B cell (primary cell): ENCODE data around the gene LRP11. TPM values are rescaled to one million over a fixed set of nuclear protein-coding genes. Genes with fewer than 3 reads are reported as not detected.

Source experiments
- ATAC-seq: fragments of 200-7000 bp; cut with Tn5 transposase; one replicate; pipeline ENCODE4 v1.10.0; 2021; ENCODE audit warnings: low read depth, mild to moderate bottlenecking, moderate number of reproducible peaks, moderate library complexity
- CTCF ChIA-PET: fragments of 350-600 bp; sonication (Branson Sonifier 250); formaldehyde crosslinking; loops from one replicate; lab custom pipeline; 2021; ENCODE audit warnings: antibody characterized with exemption, inconsistent platforms; lab: Charles Lee
- POLR2A ChIA-PET: fragments of 350-600 bp; sonication (Branson Sonifier 250); formaldehyde crosslinking; loops from one replicate; lab custom pipeline; 2021; ENCODE audit warnings: antibody characterized with exemption; lab: Charles Lee
- DNase-seq: peaks from one replicate; pipeline ENCODE4 v3.0.0; 2013
- H2AFZ ChIP-seq: 2 replicates; pipeline ENCODE4 v1.6.1; 2012; ENCODE audit warnings: mild to moderate bottlenecking, low read depth, low read length; ENCODE audit not compliant: insufficient read depth, poor library complexity, severe bottlenecking
- H3K27ac ChIP-seq, 2 donors: 1 replicate in 1 of 2; 2 replicates in 1 of 2; pipeline ENCODE4 v1.5.1; 2012 to 2013; ENCODE audit warnings: low read length in 2 of 2, mild to moderate bottlenecking in 2 of 2, moderate library complexity in 1 of 2
- H3K27me3 ChIP-seq, 4 experiments: fragments of 200-600 bp in 1 of 4; sonication (generic) in 1 of 4; replicated peaks in 1 of 4; 1 replicate in 2 of 4; 2 replicates in 2 of 4; pipeline versions ENCODE4 v1.6.1 to v1.7.0; 2013 to 2016; ENCODE audit warnings: low read length in 3 of 4, mild to moderate bottlenecking in 2 of 4, mixed read lengths in 1 of 4, moderate library complexity in 1 of 4; ENCODE audit not compliant: insufficient read depth in 4 of 4, control insufficient read depth in 3 of 4; ENCODE audit errors: control extremely low read depth in 1 of 4
- H3K36me3 ChIP-seq, 2 experiments: replicated peaks in 1 of 2; 1 replicate in 1 of 2; 2 replicates in 1 of 2; pipeline versions ENCODE4 v1.6.1 to v1.7.1; 2013; ENCODE audit warnings: low read length in 1 of 2; ENCODE audit not compliant: insufficient read depth in 2 of 2, control insufficient read depth in 1 of 2; ENCODE audit errors: control extremely low read depth in 1 of 2, extremely low read depth in 1 of 2
- H3K4me1 ChIP-seq, 2 donors: fragments of 200-600 bp in 1 of 2; sonication (generic) in 1 of 2; 1 replicate in 1 of 2; 2 replicates in 1 of 2; pipeline versions ENCODE4 v1.5.1 to v1.6.1; 2013 to 2017; ENCODE audit warnings: low read length in 2 of 2; ENCODE audit not compliant: control insufficient read depth in 2 of 2, insufficient read depth in 2 of 2
- H3K4me2 ChIP-seq: replicated peaks from 2 replicates; pipeline ENCODE3; 2012; ENCODE audit warnings: mild to moderate bottlenecking, low read depth, low read length; ENCODE audit not compliant: poor library complexity, severe bottlenecking
- H3K4me3 ChIP-seq, 5 experiments: fragments of 200-600 bp in 1 of 5; sonication (generic) in 1 of 5; 1 replicate in 3 of 5; 2 replicates in 2 of 5; pipeline versions ENCODE4 v1.5.1 to v1.7.0; 2011 to 2016; ENCODE audit warnings: low read length in 4 of 5, mild to moderate bottlenecking in 4 of 5, low read depth in 2 of 5, control low read depth in 1 of 5, moderate library complexity in 1 of 5; ENCODE audit not compliant: insufficient read depth in 1 of 5; ENCODE audit errors: control extremely low read depth in 1 of 5, extremely low read depth in 1 of 5
- H3K79me2 ChIP-seq: fragments of 200-600 bp; sonication (generic); one replicate; pipeline ENCODE4 v1.6.0; 2016; ENCODE audit warnings: low read length; ENCODE audit not compliant: control insufficient read depth, insufficient read depth
- H3K9ac ChIP-seq: fragments of 200-600 bp; sonication (generic); 2 replicates; pipeline ENCODE4 v1.6.1; 2017; ENCODE audit warnings: mild to moderate bottlenecking, low read length, moderate library complexity
- H3K9me3 ChIP-seq, 3 donors: one replicate each; pipeline versions ENCODE4 v1.6.1 to v1.7.1; 2013; ENCODE audit warnings: low read length in 2 of 3; ENCODE audit not compliant: control insufficient read depth in 2 of 3, insufficient read depth in 1 of 3; ENCODE audit errors: control extremely low read depth in 1 of 3
- H4K20me1 ChIP-seq: 2 replicates; pipeline ENCODE4 v1.6.0; 2012; ENCODE audit warnings: mild to moderate bottlenecking, low read length; ENCODE audit not compliant: insufficient read depth, control insufficient read depth, poor library complexity, severe bottlenecking
- H3K27ac Mint-ChIP-seq: one replicate; pipeline ENCODE4 v1.8.0; 2021; ENCODE audit warnings: mixed read lengths
- H3K27me3 Mint-ChIP-seq: one replicate; pipeline ENCODE4 v1.8.0; 2021; ENCODE audit warnings: mixed read lengths
- H3K4me1 Mint-ChIP-seq: one replicate; pipeline ENCODE4 v1.8.0; 2021; ENCODE audit warnings: mixed read lengths
- H3K4me3 Mint-ChIP-seq: one replicate; pipeline ENCODE4 v1.8.0; 2021; ENCODE audit warnings: mixed read lengths
- H3K9me3 Mint-ChIP-seq: one replicate; pipeline ENCODE4 v1.8.0; 2022; ENCODE audit warnings: mixed read lengths; ENCODE audit not compliant: insufficient read depth
- CTCF ChIP-seq: fragments of 200-600 bp; IDR thresholded peaks from one replicate; pipeline ENCODE4 v1.8.0; 2022; ENCODE audit warnings: antibody characterized with exemption, mild to moderate bottlenecking
- EZH2 ChIP-seq: IDR thresholded peaks from 2 replicates; pipeline ENCODE4 v1.6.1; 2012; ENCODE audit warnings: borderline replicate concordance, low read depth, mild to moderate bottlenecking, moderate library complexity, low read length; ENCODE audit not compliant: insufficient read depth, poor library complexity, severe bottlenecking
- WGBS: methylation state at CpG from one replicate; pipeline ENCODE4 v1.1.5; 2013; ENCODE audit warnings: missing lambda C conversion rate; ENCODE audit not compliant: insufficient coverage; 5-methylcytosine and 5-hydroxymethylcytosine counted together
- intact Hi-C: fragments of 100-400 bp; cut with micrococcal nuclease; formaldehyde crosslinking; loops from one replicate; pipeline ENCODE4 v1.10.0; 2022
- polyA plus RNA-seq: library from polyadenylated mRNA; depleted of rRNA; stranded (reverse); fragments of >200 nt; gene quantifications from 2 replicates; pipeline ENCODE4 v1.2.3, GENCODE V29; 2012
- total RNA-seq, 2 donors: library from RNA; stranded (reverse); fragments of 120-200 nt in 1 of 2; gene quantifications; 1 replicate in 1 of 2; 2 replicates in 1 of 2; pipeline versions ENCODE4 v1.2.3 to v1.2.4, GENCODE V29; 2013 to 2022

The LRP11 gene
- total and polyA plus RNA-seq, 2 donors (not counting 1 experiment from before 2014, with no cell fraction given) = 0.34 to 1.2 TPM

GRCh38 chr6:149901444-149902140 is 37.4 kb upstream of the LRP11 start:
- Histone ChIP-seq H3K4me2 (no peak overlapping the region), H3K4me3 (no peak overlapping the region), H3K27me3 (peaks cover 0 to 11% (median 0%) of the 10 kb centered on the region in 4 experiments), H2AFZ (no peak overlapping the region), H3K27ac (no peak overlapping the region), H3K79me2 (no peaks in the 10 kb centered on the region), H3K9ac (no peak overlapping the region), H4K20me1 (no peaks in the 10 kb centered on the region), H3K4me1 (no peaks in the 10 kb centered on the region), H3K36me3 (no peaks in the 10 kb centered on the region), H3K9me3 (no peaks in the 10 kb centered on the region)
- H3K9me3 Mint-ChIP-seq = no peaks in the 10 kb centered on the region
- CTCF ChIA-PET = no interaction called here
- POLR2A ChIA-PET = no interaction called here
- no peaks in the 10 kb centered on the region for H3K4me1 Mint-ChIP-seq
- intact Hi-C loops = no loop called here
- TF ChIP-seq EZH2 (no peak), CTCF (no peak)
- peaks cover 29% of the 10 kb centered on the region for H3K27me3 Mint-ChIP-seq
- no peak for DNase-seq
- H3K4me3 Mint-ChIP-seq = no peak overlapping the region
- WGBS = 72% methylated on average over 2 of the region's 6 CpGs
- ATAC-seq = no peak
- H3K27ac Mint-ChIP-seq = no peak overlapping the region

GRCh38 chr6:149900620-149901443 is 36.7 kb upstream of the LRP11 start:
- POLR2A ChIA-PET = no interaction called here
- TF ChIP-seq CTCF = no peak
- no peak for TF ChIP-seq EZH2
- H4K20me1 ChIP-seq = no peaks in the 10 kb centered on the region

More at GRCh38 chr6:149900620-149901443, 36.7 kb upstream of the LRP11 start:
- no peaks in the 10 kb centered on the region for H3K4me1 Mint-ChIP-seq
- peaks cover 36% of the 10 kb centered on the region for H3K27me3 Mint-ChIP-seq
- H3K4me1 ChIP-seq = no peaks in the 10 kb centered on the region
- no peak overlapping the region for H3K27ac Mint-ChIP-seq
- H3K4me3 ChIP-seq = no peak overlapping the region
- no peak overlapping the region for H3K4me3 Mint-ChIP-seq
- intact Hi-C loops = no loop called here
- WGBS = 93% methylated on average over 11 of the region's 11 CpGs
- H3K4me2 ChIP-seq = no peak overlapping the region
- peaks cover 0 to 10% (median 0%) of the 10 kb centered on the region in 4 experiments for H3K27me3 ChIP-seq
- no peak overlapping the region for H3K9ac ChIP-seq
- CTCF ChIA-PET = no interaction called here
- no peak overlapping the region for H3K27ac ChIP-seq
- no peaks in the 10 kb centered on the region for H3K36me3 ChIP-seq
- ATAC-seq (no peak), DNase-seq (no peak)
- no peaks in the 10 kb centered on the region for H3K9me3 ChIP-seq
- H3K79me2 ChIP-seq = no peaks in the 10 kb centered on the region
- no peaks in the 10 kb centered on the region for H3K9me3 Mint-ChIP-seq
- H2AFZ ChIP-seq = no peak overlapping the region
